Mammary epithelial cell (primary cell): ENCODE results near the gene PARP15.
"Not testable (repeated sequence)": the region's sequence is repeated elsewhere in the genome, so short reads cannot be mapped to it uniquely, and the experiment has no call there.

Experiments used
- EZH2 ChIP-seq: IDR thresholded peaks from 2 replicates; pipeline ENCODE4 v1.6.1; 2012; ENCODE audit warnings: low read length, inconsistent platforms, borderline replicate concordance
- TF ChIP-seq, protein P1 (sequence below), 2 donors: IDR thresholded peaks in 1 of 2; conservative IDR thresholded peaks in 1 of 2; 2 replicates each; pipeline ENCODE4 v1.5.1; 2011 to 2012; ENCODE audit warnings: inconsistent platforms in 2 of 2, low read length in 2 of 2, mild to moderate bottlenecking in 2 of 2, control low read depth in 1 of 2, low read depth in 1 of 2; ENCODE audit not compliant: insufficient read depth in 1 of 2; ENCODE audit errors: extremely low read depth in 1 of 2

DNA sequence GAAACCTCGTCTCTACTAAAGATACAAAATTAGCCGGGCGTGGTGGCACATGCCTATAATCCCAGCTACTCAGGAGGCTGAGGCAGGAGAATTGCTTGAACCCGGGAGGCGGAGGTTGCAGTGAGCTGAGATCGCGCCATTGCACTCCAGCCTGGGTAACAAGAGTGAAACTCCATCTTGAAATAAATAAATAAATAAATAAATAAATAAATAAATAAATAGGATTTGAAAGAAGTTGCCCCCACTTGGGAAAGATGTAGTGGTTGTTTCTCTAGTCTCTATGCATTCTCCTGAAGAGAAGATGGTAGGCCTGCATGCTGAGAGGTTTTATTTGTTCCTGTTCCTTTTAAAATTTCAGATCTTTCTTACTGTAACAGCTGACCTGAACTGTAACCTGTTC is 9.3 kb upstream of the PARP15 start:
- TF ChIP-seq, protein P1, sequence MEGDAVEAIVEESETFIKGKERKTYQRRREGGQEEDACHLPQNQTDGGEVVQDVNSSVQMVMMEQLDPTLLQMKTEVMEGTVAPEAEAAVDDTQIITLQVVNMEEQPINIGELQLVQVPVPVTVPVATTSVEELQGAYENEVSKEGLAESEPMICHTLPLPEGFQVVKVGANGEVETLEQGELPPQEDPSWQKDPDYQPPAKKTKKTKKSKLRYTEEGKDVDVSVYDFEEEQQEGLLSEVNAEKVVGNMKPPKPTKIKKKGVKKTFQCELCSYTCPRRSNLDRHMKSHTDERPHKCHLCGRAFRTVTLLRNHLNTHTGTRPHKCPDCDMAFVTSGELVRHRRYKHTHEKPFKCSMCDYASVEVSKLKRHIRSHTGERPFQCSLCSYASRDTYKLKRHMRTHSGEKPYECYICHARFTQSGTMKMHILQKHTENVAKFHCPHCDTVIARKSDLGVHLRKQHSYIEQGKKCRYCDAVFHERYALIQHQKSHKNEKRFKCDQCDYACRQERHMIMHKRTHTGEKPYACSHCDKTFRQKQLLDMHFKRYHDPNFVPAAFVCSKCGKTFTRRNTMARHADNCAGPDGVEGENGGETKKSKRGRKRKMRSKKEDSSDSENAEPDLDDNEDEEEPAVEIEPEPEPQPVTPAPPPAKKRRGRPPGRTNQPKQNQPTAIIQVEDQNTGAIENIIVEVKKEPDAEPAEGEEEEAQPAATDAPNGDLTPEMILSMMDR (conservative IDR thresholded peaks at IDR 0.05 in 1 of 2, IDR thresholded peaks at IDR 0.05 in 1 of 2; ENCODE audit: extremely low read depth in 1 of 2, insufficient read depth in 1 of 2, low read depth in 1 of 2, low read length in 2 of 2) = not testable (repeated sequence)
- not testable (repeated sequence) for TF ChIP-seq EZH2
